GM12875 (cell line): Measurements from ENCODE around the gene BPTF.
"Not testable (repeated sequence)": the region's sequence is repeated elsewhere in the genome, so short reads cannot be mapped to it uniquely, and the experiment has no call there.

Experiments
- H3K4me3 ChIP-seq: one replicate; pipeline ENCODE4 v1.5.1; 2011; ENCODE audit warnings: low read depth, low read length, control low read depth
- TF ChIP-seq, protein P1 (sequence below): IDR thresholded peaks from 2 replicates; pipeline ENCODE4 v1.5.1; 2011; ENCODE audit warnings: low read depth, mild to moderate bottlenecking, control low read depth, inconsistent platforms, low read length, moderate library complexity, borderline replicate concordance; ENCODE audit not compliant: insufficient read depth

Gene BPTF

DNA sequence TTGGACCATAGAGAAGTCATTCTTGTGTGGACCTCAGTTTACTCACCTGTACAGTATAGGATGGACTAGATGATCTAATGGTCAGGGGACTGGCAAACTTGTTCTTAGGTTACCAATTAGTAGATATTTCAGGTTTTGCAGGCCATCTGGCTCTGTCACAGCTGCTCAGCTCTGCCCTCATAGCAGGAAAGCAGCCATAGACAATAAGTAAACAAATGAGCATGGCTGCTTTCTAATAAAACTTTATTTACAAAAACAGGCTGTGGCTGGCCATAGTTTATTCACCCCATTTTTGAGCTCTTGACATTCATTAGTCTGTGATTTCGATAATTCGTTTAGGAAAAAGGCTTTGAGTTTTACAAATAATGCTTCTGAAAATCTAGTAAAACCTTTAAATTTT lies 12.7 kb downstream of the BPTF start:
- TF ChIP-seq, protein P1, sequence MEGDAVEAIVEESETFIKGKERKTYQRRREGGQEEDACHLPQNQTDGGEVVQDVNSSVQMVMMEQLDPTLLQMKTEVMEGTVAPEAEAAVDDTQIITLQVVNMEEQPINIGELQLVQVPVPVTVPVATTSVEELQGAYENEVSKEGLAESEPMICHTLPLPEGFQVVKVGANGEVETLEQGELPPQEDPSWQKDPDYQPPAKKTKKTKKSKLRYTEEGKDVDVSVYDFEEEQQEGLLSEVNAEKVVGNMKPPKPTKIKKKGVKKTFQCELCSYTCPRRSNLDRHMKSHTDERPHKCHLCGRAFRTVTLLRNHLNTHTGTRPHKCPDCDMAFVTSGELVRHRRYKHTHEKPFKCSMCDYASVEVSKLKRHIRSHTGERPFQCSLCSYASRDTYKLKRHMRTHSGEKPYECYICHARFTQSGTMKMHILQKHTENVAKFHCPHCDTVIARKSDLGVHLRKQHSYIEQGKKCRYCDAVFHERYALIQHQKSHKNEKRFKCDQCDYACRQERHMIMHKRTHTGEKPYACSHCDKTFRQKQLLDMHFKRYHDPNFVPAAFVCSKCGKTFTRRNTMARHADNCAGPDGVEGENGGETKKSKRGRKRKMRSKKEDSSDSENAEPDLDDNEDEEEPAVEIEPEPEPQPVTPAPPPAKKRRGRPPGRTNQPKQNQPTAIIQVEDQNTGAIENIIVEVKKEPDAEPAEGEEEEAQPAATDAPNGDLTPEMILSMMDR, result no peak
- no peak overlapping the region for H3K4me3 ChIP-seq

DNA sequence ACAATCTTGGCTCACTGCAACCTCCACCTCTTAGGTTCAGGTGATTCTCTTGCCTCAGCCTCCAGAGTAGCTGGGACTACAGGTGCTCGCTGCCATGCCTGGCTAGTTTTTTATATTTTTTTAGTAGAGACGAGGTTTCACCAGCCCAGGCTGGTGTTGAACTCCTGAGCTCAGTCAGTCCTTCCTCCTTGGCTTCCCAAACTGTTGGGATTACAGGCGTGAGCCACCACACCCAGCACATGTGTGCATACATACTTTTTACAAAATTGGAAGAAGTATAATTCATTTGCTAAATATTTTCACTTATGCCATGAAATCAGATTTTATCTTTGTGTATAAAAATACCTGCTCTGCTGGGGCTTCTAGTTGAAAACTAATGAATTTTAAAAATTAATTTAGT lies 13.2 kb downstream of the BPTF start:
- TF ChIP-seq, protein P1, result no peak
- no peak overlapping the region for H3K4me3 ChIP-seq

DNA sequence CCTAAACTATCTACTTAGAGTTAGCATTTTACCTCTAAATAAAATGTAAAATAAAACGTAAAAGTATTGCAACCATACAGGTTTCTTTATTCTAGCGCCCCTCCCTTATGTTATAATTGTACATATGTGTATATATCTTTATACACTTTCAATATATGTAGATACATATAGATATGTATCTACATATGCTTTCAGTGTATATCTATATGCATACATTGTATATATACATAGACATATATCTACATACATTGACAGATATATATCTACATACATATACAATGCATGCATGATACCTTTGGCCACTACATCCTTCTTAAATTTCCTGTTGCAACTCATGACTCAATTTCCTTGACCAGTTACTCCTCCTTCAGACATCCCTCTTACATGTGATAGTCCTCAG lies 16.7 kb downstream of the BPTF start:
- TF ChIP-seq, protein P1, result no peak

DNA sequence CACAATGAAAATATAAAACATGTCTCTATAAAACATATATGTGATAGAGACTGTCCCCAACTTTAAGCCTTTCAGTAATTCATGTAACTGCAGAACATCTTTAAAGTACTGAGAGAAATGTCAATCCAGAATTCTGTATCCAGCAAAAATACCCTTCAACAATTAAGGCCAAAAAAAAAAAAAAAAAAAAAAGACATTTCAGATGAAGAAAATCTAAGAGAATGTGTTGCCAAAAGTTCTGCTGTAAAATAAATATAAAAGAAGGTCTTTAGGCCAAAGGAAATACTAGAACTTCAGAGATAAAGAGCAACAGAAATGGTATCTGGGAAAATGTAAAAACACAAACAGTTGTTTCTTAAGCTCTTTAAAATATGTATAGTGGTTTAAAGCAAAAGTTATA lies 17.3 kb downstream of the BPTF start:
- H3K4me3 ChIP-seq, result no peak overlapping the region
- TF ChIP-seq, protein P1, result no peak

More for the DNA sequence above, 16.7 kb downstream of the BPTF start:
- no peak overlapping the region for H3K4me3 ChIP-seq

DNA sequence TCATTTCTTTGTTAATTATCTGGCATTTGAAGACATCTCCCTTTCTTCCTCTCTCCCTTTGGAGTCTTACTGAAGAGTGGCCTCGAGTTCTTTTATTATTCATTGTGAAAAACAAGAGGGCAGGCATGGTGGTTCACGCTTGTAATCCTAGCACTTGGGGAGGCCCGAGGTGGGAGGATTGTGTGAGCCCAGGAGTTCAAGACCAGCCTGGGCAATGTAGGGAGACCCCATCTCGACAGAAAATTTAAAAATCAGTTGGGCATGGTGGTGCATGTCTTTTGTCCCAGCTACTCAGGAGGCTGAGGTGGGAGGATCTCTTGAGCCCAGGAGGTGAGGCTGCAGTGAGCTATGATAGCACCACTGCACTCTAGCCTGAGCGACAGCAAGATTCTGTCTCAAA lies 20.1 kb downstream of the BPTF start:
- TF ChIP-seq, protein P1, result no peak

DNA sequence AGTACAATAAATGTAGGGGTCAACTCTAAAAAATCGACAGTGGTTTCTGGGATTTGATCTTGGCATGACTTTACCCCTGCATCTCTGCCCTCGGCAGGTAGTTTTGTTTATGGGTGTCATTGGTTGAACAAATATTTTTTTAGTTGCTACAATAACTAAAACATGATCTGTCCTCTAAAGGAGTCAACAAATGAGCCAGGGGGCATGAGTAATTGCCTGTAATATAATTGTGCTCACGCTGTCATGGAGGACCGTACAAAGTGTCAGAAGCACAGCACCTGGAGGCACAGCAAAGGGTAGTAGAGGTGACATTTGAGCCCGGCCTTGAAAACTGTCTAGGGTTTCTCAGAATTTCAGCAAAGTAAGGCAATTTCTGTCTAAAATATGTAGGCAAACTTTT lies 22.9 kb downstream of the BPTF start:
- not testable (repeated sequence) for H3K4me3 ChIP-seq

More for the DNA sequence above, 20.1 kb downstream of the BPTF start:
- H3K4me3 ChIP-seq, result no peak overlapping the region

DNA sequence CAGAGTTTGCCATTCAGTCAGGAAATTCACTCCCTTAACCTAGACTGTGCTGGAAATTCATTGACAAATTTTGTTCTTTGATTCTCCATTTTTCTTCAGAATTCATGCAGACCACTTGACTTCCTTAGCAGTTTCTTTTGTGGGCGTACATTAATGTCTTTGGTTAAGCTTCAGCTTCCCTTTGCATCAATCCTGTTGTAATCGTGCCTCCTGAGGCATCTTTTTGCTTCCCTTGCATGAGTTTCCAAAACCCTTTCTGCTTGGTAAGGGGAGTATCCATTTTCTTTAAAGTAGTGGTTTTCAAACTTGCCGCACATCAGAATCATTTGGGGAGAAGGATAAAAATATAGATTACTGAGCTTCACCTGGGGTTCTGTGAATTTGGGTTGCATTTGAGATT lies 23.5 kb downstream of the BPTF start:
- H3K4me3 ChIP-seq, result not testable (repeated sequence)

DNA sequence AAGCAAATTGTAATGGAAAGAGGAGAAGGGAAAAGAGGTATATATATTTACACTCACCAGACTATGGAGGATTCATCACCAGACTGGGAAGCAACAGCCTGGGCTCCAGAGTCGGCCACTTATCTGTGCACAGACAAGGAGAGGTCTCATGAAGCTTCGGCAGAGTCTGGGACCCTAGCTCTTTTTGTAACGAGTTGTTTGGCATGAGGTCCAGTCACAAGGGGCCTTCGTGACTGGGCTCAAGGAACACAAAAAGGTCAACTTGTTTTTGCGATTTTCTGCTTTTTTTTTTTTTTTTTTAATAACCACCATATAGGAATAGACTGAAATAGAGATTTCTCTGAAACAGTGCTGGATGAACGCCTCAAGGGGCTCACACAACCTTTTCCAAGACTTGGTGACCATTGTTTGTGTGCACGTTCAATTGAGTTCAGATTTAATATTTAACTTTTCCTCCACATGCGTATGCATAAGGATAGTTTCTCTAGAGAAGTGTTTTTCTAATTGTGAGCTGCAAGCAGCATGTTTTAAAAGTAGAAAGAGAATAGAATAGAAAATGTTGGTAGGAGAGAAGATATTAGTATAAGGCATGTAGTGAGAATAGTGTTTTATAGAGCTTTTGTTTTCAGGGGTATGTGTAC lies 25.8 kb downstream of the BPTF start:
- H3K4me3 ChIP-seq, result no peak overlapping the region
- TF ChIP-seq, protein P1, result no peak
